ENCODE data around the gene ADGRF4.

The ADGRF4 gene

DNA sequence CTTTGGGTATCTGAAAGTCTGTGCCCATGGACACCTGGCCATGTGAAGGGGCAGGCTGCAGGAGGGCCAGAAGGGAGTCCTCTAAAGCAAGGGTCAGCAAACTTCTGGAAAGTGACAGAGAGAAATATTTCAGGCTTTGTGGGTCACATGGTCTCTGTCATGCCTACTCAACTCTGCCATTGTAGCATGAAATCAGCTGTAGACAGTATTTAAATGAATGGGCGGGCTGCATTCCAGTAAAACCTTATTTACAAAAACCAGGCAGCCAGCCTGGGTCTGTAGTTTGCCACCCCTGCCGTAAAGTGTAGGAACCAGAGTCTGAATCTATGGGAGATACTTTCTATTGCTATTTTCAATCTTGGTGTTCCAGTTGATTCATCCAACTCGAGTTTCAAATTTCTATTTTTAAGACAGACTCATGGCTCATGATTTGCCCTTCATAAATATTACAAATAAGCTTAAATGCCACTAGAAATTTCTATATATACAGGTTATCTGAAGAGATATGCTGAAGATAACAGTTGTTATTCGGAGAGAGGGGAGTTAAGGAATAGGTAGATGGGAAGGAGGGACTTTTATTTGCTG, 19.0 kb upstream of the ADGRF4 start:
- no peak overlapping the region for H3K4me3 Mint-ChIP-seq
- H3K4me1 Mint-ChIP-seq = no peaks in the 10 kb centered on the region
- TF ChIP-seq, protein P1, sequence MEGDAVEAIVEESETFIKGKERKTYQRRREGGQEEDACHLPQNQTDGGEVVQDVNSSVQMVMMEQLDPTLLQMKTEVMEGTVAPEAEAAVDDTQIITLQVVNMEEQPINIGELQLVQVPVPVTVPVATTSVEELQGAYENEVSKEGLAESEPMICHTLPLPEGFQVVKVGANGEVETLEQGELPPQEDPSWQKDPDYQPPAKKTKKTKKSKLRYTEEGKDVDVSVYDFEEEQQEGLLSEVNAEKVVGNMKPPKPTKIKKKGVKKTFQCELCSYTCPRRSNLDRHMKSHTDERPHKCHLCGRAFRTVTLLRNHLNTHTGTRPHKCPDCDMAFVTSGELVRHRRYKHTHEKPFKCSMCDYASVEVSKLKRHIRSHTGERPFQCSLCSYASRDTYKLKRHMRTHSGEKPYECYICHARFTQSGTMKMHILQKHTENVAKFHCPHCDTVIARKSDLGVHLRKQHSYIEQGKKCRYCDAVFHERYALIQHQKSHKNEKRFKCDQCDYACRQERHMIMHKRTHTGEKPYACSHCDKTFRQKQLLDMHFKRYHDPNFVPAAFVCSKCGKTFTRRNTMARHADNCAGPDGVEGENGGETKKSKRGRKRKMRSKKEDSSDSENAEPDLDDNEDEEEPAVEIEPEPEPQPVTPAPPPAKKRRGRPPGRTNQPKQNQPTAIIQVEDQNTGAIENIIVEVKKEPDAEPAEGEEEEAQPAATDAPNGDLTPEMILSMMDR (IDR thresholded peaks at IDR 0.05; ENCODE audit: unreplicated experiment in 3 of 3) = no peak
- no peak overlapping the region for H3K27ac Mint-ChIP-seq
- no peaks in the 10 kb centered on the region for H3K27me3 Mint-ChIP-seq (ENCODE audit: low read depth)
- no peaks in the 10 kb centered on the region for H3K9me3 Mint-ChIP-seq
- H3K36me3 Mint-ChIP-seq (ENCODE audit: low read depth) = no peaks in the 10 kb centered on the region

- Mint-ChIP-seq H3K27me3 (ENCODE audit: low read depth) (no peaks in the 10 kb centered on the region), H3K27ac (no peak overlapping the region), H3K36me3 (ENCODE audit: low read depth) (no peaks in the 10 kb centered on the region), H3K4me1 (no peaks in the 10 kb centered on the region), H3K4me3 (no peak overlapping the region), H3K9me3 (no peaks in the 10 kb centered on the region)
- TF ChIP-seq, protein P1 (IDR thresholded peaks at IDR 0.05; ENCODE audit: unreplicated experiment in 3 of 3) = no peak
Measured at GRCh38 chr6:47680051-47680450, 18.3 kb upstream of the ADGRF4 start.

- Mint-ChIP-seq H3K27ac (no peak overlapping the region), H3K36me3 (ENCODE audit: low read depth) (no peaks in the 10 kb centered on the region), H3K9me3 (no peaks in the 10 kb centered on the region), H3K4me3 (no peak overlapping the region), H3K27me3 (ENCODE audit: low read depth) (no peaks in the 10 kb centered on the region), H3K4me1 (no peaks in the 10 kb centered on the region)
- TF ChIP-seq, protein P1 (IDR thresholded peaks at IDR 0.05; ENCODE audit: unreplicated experiment in 3 of 3) = no peak
Measured at GRCh38 chr6:47680724-47681123, 17.7 kb upstream of the ADGRF4 start.

GRCh38 chr6:47681201-47681990, 17.0 kb upstream of the ADGRF4 start:
- H3K4me3 Mint-ChIP-seq = no peak overlapping the region
- TF ChIP-seq, protein P1 (IDR thresholded peaks at IDR 0.05; ENCODE audit: unreplicated experiment in 3 of 3) = no peak
- H3K9me3 Mint-ChIP-seq = no peaks in the 10 kb centered on the region
- H3K4me1 Mint-ChIP-seq = no peaks in the 10 kb centered on the region
- H3K27me3 Mint-ChIP-seq (ENCODE audit: low read depth) = no peaks in the 10 kb centered on the region
- H3K27ac Mint-ChIP-seq = no peak overlapping the region
- no peaks in the 10 kb centered on the region for H3K36me3 Mint-ChIP-seq (ENCODE audit: low read depth)

- Mint-ChIP-seq H3K4me3 (no peak overlapping the region), H3K36me3 (ENCODE audit: low read depth) (no peaks in the 10 kb centered on the region), H3K9me3 (no peaks in the 10 kb centered on the region), H3K27me3 (ENCODE audit: low read depth) (no peaks in the 10 kb centered on the region), H3K27ac (no peak overlapping the region), H3K4me1 (no peaks in the 10 kb centered on the region)
- TF ChIP-seq, protein P1 (IDR thresholded peaks at IDR 0.05; ENCODE audit: unreplicated experiment in 3 of 3) = no peak
Measured at GRCh38 chr6:47686411-47686810, 12.0 kb upstream of the ADGRF4 start.

- Mint-ChIP-seq H3K4me1 (no peaks in the 10 kb centered on the region), H3K27me3 (ENCODE audit: low read depth) (no peaks in the 10 kb centered on the region), H3K27ac (no peak overlapping the region), H3K36me3 (ENCODE audit: low read depth) (no peaks in the 10 kb centered on the region), H3K4me3 (no peak overlapping the region), H3K9me3 (no peaks in the 10 kb centered on the region)
- TF ChIP-seq, protein P1 (IDR thresholded peaks at IDR 0.05; ENCODE audit: unreplicated experiment in 3 of 3) = no peak
Measured at GRCh38 chr6:47687432-47687831, 10.9 kb upstream of the ADGRF4 start.

Data from nephron (organoid).